H1 (cell line): Measurements from ENCODE around the gene STARD9. TPM values are rescaled to one million over a fixed set of nuclear protein-coding genes. Genes with fewer than 3 reads are reported as not detected.

Experiments
- CTBP2 ChIP-seq: IDR thresholded peaks from 2 replicates; pipeline ENCODE4 v1.7.0; 2011; ENCODE audit warnings: borderline replicate concordance, mild to moderate bottlenecking, moderate library complexity, mixed read lengths, low read length; ENCODE audit not compliant: insufficient read depth, insufficient read length
- CTCF ChIP-seq, 3 experiments: IDR thresholded peaks; 1 replicate in 2 of 3; 2 replicates in 1 of 3; pipeline versions ENCODE4 v1.5.1 to v1.6.1; 2011; ENCODE audit warnings: low read length in 3 of 3, mild to moderate bottlenecking in 3 of 3, inconsistent platforms in 2 of 3, low read depth in 1 of 3, moderate library complexity in 1 of 3; ENCODE audit not compliant: insufficient read depth in 1 of 3; ENCODE audit errors: control extremely low read depth in 1 of 3
- HDAC6 ChIP-seq: IDR thresholded peaks from one replicate; pipeline ENCODE4 v1.7.1; 2012; ENCODE audit warnings: low read depth, mild to moderate bottlenecking, inconsistent platforms, low read length, moderate library complexity
- KDM5A ChIP-seq: fragments of 200-600 bp; IDR thresholded peaks from 2 replicates; pipeline ENCODE4 v1.7.1; 2012; ENCODE audit warnings: mild to moderate bottlenecking, low read length, inconsistent platforms, mixed read lengths
- NANOG ChIP-seq: IDR thresholded peaks from 2 replicates; pipeline ENCODE4 v1.6.1; 2011; ENCODE audit warnings: low read length, low read depth, mild to moderate bottlenecking, inconsistent platforms; ENCODE audit not compliant: insufficient read depth, poor library complexity, severe bottlenecking
- USF2 ChIP-seq: IDR thresholded peaks from 2 replicates; pipeline ENCODE4 v1.6.1; 2011; ENCODE audit warnings: low read length, improper control_type of control experiment
- polyA plus RNA-seq, 7 experiments: library from polyadenylated mRNA; depleted of rRNA in 3 of 7; stranded (reverse) in 5 of 7; unstranded in 2 of 7; fragments of >200 nt in 5 of 7; fragments of 200-250 nt in 2 of 7; gene quantifications; 1 replicate in 5 of 7; 2 replicates in 1 of 7; 4 replicates in 1 of 7; pipeline versions ENCODE4 v1.2.1 to v1.2.3, GENCODE V29; 2011 to 2013; ENCODE audit warnings: missing spikeins in 2 of 7, mixed read lengths in 2 of 7
- total RNA-seq: library from RNA; stranded (reverse); fragmentation: NEBNext Ultra II Directional; extraction: Animal tissue kit (Norgen Biotek cat#: 25700); gene quantifications from 2 replicates; pipeline ENCODE4 v1.2.1, GENCODE V29; 2021
- TF ChIP-seq, protein P1 (sequence below): fragments of 300-600 bp; sonication (generic); IDR thresholded peaks from 2 replicates; pipeline ENCODE4 v1.7.1; 2012; ENCODE audit warnings: low read length, moderate library complexity, mild to moderate bottlenecking, inconsistent platforms; ENCODE audit not compliant: insufficient replicate concordance

Gene STARD9
- total and polyA plus RNA-seq, 2 of the 8 experiments (the other 6 are each of a cell fraction or from before 2014, with no cell fraction given), result 2.8 to 7.0 TPM

DNA sequence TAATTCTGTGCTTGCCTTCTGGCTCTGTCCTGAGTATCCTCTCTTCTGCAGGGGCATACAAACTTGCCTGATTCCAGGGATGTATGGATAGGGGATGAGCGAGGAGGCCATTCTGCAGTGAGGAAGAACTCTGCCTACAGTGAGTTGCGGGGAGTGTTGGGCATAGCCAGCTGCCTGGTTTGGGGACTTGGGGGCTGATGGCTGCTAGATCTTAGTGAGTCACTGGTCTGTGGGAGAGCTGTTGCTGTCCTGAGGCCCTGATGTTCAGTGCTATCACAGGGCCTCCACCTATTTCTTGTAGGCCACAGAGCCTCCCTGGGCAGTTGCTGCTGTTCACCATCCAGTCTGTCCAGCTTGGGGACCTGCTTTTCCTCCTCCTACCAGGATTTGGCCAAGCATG lies 141.2 kb downstream of the STARD9 start (continued):
- TF ChIP-seq, protein P1, sequence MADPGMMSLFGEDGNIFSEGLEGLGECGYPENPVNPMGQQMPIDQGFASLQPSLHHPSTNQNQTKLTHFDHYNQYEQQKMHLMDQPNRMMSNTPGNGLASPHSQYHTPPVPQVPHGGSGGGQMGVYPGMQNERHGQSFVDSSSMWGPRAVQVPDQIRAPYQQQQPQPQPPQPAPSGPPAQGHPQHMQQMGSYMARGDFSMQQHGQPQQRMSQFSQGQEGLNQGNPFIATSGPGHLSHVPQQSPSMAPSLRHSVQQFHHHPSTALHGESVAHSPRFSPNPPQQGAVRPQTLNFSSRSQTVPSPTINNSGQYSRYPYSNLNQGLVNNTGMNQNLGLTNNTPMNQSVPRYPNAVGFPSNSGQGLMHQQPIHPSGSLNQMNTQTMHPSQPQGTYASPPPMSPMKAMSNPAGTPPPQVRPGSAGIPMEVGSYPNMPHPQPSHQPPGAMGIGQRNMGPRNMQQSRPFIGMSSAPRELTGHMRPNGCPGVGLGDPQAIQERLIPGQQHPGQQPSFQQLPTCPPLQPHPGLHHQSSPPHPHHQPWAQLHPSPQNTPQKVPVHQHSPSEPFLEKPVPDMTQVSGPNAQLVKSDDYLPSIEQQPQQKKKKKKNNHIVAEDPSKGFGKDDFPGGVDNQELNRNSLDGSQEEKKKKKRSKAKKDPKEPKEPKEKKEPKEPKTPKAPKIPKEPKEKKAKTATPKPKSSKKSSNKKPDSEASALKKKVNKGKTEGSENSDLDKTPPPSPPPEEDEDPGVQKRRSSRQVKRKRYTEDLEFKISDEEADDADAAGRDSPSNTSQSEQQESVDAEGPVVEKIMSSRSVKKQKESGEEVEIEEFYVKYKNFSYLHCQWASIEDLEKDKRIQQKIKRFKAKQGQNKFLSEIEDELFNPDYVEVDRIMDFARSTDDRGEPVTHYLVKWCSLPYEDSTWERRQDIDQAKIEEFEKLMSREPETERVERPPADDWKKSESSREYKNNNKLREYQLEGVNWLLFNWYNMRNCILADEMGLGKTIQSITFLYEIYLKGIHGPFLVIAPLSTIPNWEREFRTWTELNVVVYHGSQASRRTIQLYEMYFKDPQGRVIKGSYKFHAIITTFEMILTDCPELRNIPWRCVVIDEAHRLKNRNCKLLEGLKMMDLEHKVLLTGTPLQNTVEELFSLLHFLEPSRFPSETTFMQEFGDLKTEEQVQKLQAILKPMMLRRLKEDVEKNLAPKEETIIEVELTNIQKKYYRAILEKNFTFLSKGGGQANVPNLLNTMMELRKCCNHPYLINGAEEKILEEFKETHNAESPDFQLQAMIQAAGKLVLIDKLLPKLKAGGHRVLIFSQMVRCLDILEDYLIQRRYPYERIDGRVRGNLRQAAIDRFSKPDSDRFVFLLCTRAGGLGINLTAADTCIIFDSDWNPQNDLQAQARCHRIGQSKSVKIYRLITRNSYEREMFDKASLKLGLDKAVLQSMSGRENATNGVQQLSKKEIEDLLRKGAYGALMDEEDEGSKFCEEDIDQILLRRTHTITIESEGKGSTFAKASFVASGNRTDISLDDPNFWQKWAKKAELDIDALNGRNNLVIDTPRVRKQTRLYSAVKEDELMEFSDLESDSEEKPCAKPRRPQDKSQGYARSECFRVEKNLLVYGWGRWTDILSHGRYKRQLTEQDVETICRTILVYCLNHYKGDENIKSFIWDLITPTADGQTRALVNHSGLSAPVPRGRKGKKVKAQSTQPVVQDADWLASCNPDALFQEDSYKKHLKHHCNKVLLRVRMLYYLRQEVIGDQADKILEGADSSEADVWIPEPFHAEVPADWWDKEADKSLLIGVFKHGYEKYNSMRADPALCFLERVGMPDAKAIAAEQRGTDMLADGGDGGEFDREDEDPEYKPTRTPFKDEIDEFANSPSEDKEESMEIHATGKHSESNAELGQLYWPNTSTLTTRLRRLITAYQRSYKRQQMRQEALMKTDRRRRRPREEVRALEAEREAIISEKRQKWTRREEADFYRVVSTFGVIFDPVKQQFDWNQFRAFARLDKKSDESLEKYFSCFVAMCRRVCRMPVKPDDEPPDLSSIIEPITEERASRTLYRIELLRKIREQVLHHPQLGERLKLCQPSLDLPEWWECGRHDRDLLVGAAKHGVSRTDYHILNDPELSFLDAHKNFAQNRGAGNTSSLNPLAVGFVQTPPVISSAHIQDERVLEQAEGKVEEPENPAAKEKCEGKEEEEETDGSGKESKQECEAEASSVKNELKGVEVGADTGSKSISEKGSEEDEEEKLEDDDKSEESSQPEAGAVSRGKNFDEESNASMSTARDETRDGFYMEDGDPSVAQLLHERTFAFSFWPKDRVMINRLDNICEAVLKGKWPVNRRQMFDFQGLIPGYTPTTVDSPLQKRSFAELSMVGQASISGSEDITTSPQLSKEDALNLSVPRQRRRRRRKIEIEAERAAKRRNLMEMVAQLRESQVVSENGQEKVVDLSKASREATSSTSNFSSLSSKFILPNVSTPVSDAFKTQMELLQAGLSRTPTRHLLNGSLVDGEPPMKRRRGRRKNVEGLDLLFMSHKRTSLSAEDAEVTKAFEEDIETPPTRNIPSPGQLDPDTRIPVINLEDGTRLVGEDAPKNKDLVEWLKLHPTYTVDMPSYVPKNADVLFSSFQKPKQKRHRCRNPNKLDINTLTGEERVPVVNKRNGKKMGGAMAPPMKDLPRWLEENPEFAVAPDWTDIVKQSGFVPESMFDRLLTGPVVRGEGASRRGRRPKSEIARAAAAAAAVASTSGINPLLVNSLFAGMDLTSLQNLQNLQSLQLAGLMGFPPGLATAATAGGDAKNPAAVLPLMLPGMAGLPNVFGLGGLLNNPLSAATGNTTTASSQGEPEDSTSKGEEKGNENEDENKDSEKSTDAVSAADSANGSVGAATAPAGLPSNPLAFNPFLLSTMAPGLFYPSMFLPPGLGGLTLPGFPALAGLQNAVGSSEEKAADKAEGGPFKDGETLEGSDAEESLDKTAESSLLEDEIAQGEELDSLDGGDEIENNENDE, result no peak
- TF ChIP-seq USF2 (no peak), NANOG (no peak), CTBP2 (no peak), HDAC6 (no peak), CTCF (IDR thresholded peaks at IDR 0.05; ENCODE audit: control extremely low read depth in 1 of 3, insufficient read depth in 1 of 3, low read depth in 1 of 3, low read length in 3 of 3) (no peak), KDM5A (no peak)
